Endothelial cell of umbilical vein (primary cell): ENCODE results near the gene ETV1. TPM values are rescaled to one million over a fixed set of nuclear protein-coding genes. Genes with fewer than 3 reads are reported as not detected.

ENCODE experiments used
- BruUV-seq: library from RNA; stranded (reverse); fragments of 400-500 nt; replicated peaks from 2 replicates; lab custom pipeline; 2021; lab: Mats Ljungman, UMichigan
- CTCF ChIA-PET: fragments of 300-600, 350-600 bp; sonication (Branson Sonifier 250); formaldehyde crosslinking; loops from one replicate; lab custom pipeline; 2021; ENCODE audit warnings: antibody characterized with exemption, inconsistent platforms; lab: Charles Lee
- POLR2A ChIA-PET: fragments of 300-600, 350-600 bp; sonication (Branson Sonifier 250); formaldehyde crosslinking; loops from one replicate; lab custom pipeline; 2021; ENCODE audit warnings: antibody characterized with exemption, inconsistent platforms; lab: Charles Lee
- DNase-seq: peaks from one replicate; pipeline ENCODE4 v3.0.0-alpha.2; 2011; ENCODE audit warnings: low read depth, low spot score
- FAIRE-seq: peaks from 2 replicates; lab custom pipeline; 2011; peaks lifted over from hg19 to GRCh38; lab: Jason Lieb, UNC
- H2AFZ ChIP-seq: 2 replicates; pipeline ENCODE4 v1.6.0; 2012; ENCODE audit warnings: low read depth, low read length, control low read depth, inconsistent platforms
- H3K27ac ChIP-seq: 2 replicates; pipeline ENCODE4 v1.5.1; 2011; ENCODE audit warnings: low read depth, mild to moderate bottlenecking, control low read depth, low read length, moderate library complexity; ENCODE audit not compliant: insufficient read depth
- H3K27me3 ChIP-seq, 2 experiments: 2 replicates each; pipeline versions ENCODE4 v1.6.0 to v1.6.1; 2011; ENCODE audit warnings: low read length in 2 of 2, mixed read lengths in 1 of 2; ENCODE audit not compliant: control insufficient read depth in 2 of 2, insufficient read depth in 2 of 2
- H3K36me3 ChIP-seq, 2 experiments: 2 replicates in 1 of 2; 3 replicates in 1 of 2; pipeline ENCODE4 v1.5.1; 2011; ENCODE audit warnings: low read length in 2 of 2, mild to moderate bottlenecking in 1 of 2, moderate library complexity in 1 of 2; ENCODE audit not compliant: control insufficient read depth in 2 of 2, insufficient read depth in 2 of 2; ENCODE audit errors: extremely low read depth in 1 of 2
- H3K4me1 ChIP-seq: 3 replicates; pipeline ENCODE4 v1.5.1; 2011; ENCODE audit warnings: mild to moderate bottlenecking, low read length; ENCODE audit not compliant: control insufficient read depth, insufficient read depth; ENCODE audit errors: extremely low read depth
- H3K4me2 ChIP-seq: 2 replicates; pipeline ENCODE4 v1.6.1; 2011; ENCODE audit warnings: low read length, control low read depth, mixed read lengths; ENCODE audit not compliant: insufficient read depth
- H3K4me3 ChIP-seq, 3 experiments: fragments of 200-600 bp in 1 of 3; sonication (generic), shearing (Covaris generic) in 1 of 3; replicated peaks in 1 of 3; 2 replicates each; pipeline ENCODE4 v1.5.1; 2011 to 2016; ENCODE audit warnings: control low read depth in 3 of 3, low read length in 3 of 3, mild to moderate bottlenecking in 2 of 3, inconsistent platforms in 1 of 3, low read depth in 1 of 3, moderate library complexity in 1 of 3; ENCODE audit not compliant: insufficient read depth in 1 of 3
- H3K79me2 ChIP-seq: 2 replicates; pipeline ENCODE4 v1.6.0; 2012; ENCODE audit warnings: low read length, inconsistent platforms; ENCODE audit not compliant: control insufficient read depth, insufficient read depth
- H3K9ac ChIP-seq: replicated peaks from 2 replicates; pipeline ENCODE3; 2011; ENCODE audit warnings: low read length, control low read depth; ENCODE audit not compliant: insufficient read depth; ENCODE audit errors: extremely low read depth
- H3K9me1 ChIP-seq: replicated peaks from 3 replicates; pipeline ENCODE4 v1.6.0; 2011; ENCODE audit warnings: mild to moderate bottlenecking, low read length; ENCODE audit not compliant: control insufficient read depth, insufficient read depth; ENCODE audit errors: extremely low read depth
- H3K9me3 ChIP-seq: replicated peaks from 2 replicates; pipeline ENCODE4 v1.5.1; 2012; ENCODE audit warnings: low read length, inconsistent platforms; ENCODE audit not compliant: control insufficient read depth, insufficient read depth
- H4K20me1 ChIP-seq: replicated peaks from 2 replicates; pipeline ENCODE3; 2011; ENCODE audit warnings: mild to moderate bottlenecking, low read length; ENCODE audit not compliant: control insufficient read depth, insufficient read depth; ENCODE audit errors: extremely low read depth
- EZH2 ChIP-seq: IDR thresholded peaks from 2 replicates; pipeline ENCODE4 v1.6.1; 2012; ENCODE audit warnings: borderline replicate concordance, low read depth, mild to moderate bottlenecking, moderate library complexity, low read length, inconsistent platforms; ENCODE audit not compliant: severe bottlenecking
- FOS ChIP-seq: IDR thresholded peaks from 2 replicates; pipeline ENCODE4 v1.6.1; 2011; ENCODE audit warnings: mild to moderate bottlenecking, low read length, moderate library complexity, borderline replicate concordance; ENCODE audit not compliant: insufficient read depth
- GATA2 ChIP-seq: IDR thresholded peaks from 2 replicates; pipeline ENCODE4 v1.7.0; 2011; ENCODE audit warnings: low read depth, mild to moderate bottlenecking, moderate library complexity, mixed read lengths, low read length; ENCODE audit not compliant: insufficient read length, insufficient read depth
- JUN ChIP-seq: IDR thresholded peaks from 2 replicates; pipeline ENCODE4 v1.6.1; 2011; ENCODE audit warnings: borderline replicate concordance, low read depth; ENCODE audit not compliant: insufficient read length, insufficient read depth
- MYC ChIP-seq: IDR thresholded peaks from one replicate; pipeline ENCODE4 v1.6.1; 2011; ENCODE audit warnings: mild to moderate bottlenecking, low read depth, low read length
- POLR2A ChIP-seq: IDR thresholded peaks from 2 replicates; pipeline ENCODE4 v1.6.1; 2012; ENCODE audit warnings: low read depth, mild to moderate bottlenecking, control low read depth, low read length
- POLR2AphosphoS5 ChIP-seq: IDR thresholded peaks from 2 replicates; pipeline ENCODE4 v1.6.1; 2012; ENCODE audit warnings: low read depth, mild to moderate bottlenecking, control low read depth, low read length, moderate library complexity; ENCODE audit not compliant: insufficient read depth
- dilution Hi-C: fragments of 300-500 bp; cut with MboI; formaldehyde crosslinking; loops from one replicate; pipeline ENCODE4 v1.15.0; 2019; ENCODE audit warnings: low sequenced_read_pairs; ENCODE audit not compliant: extremely low pct_ligation_motif_present
- intact Hi-C: fragments of 100-400 bp; cut with micrococcal nuclease; formaldehyde crosslinking; loops from one replicate; pipeline ENCODE4 v1.10.0; 2022
- polyA plus RNA-seq, 4 experiments: library from polyadenylated mRNA; depleted of rRNA in 3 of 4; stranded (reverse) in 3 of 4; unstranded in 1 of 4; fragments of >200 nt; gene quantifications; 2 replicates each; pipeline versions ENCODE4 v1.2.1 to v1.2.3, GENCODE V29; 2011 to 2012; ENCODE audit warnings: missing spikeins in 1 of 4
- total RNA-seq: library from RNA; stranded (reverse); gene quantifications from 2 replicates; pipeline ENCODE4 v1.2.3, GENCODE V29; 2021
- TF ChIP-seq, protein P1 (sequence below): IDR thresholded peaks from 2 replicates; pipeline ENCODE4 v1.6.1; 2011; ENCODE audit not compliant: insufficient read depth, insufficient read length
- TF ChIP-seq, protein P2 (sequence below), 2 donors: IDR thresholded peaks; 1 replicate in 1 of 2; 2 replicates in 1 of 2; pipeline ENCODE4 v1.5.1; 2011; ENCODE audit warnings: low read length in 2 of 2, mild to moderate bottlenecking in 2 of 2, moderate library complexity in 2 of 2, control low read depth in 1 of 2, inconsistent platforms in 1 of 2, low read depth in 1 of 2; ENCODE audit not compliant: insufficient read depth in 1 of 2; ENCODE audit errors: extremely low read depth in 1 of 2

The ETV1 gene
- total and polyA plus RNA-seq, 2 donors (not counting 3 experiments of a cell fraction or from before 2014, with no cell fraction given), result 8.4 to 16.6 TPM

DNA sequence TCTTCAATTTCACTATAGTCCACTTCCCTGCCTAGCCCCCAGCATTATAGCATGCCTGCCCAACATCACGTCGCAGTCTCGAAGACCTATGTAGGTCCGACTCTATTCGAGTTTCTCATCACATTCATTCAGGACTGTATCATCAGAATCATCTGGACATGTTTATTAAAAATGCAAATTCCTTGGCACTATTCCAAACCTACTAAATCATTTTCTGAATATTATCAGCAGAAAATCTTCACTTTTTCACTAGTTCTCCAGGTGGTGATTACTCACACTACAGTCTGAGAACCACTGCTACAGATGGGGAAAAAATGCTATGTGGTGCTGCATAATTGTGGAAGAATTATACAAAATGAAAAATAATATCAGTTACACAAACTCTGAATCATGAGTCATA, 29.3 kb upstream of the ETV1 start:
- no peaks in the 10 kb centered on the region for H3K36me3 ChIP-seq
- dilution Hi-C loops, result no loop called here
- POLR2A ChIA-PET, result no interaction called here

More for the DNA sequence above, 29.3 kb upstream of the ETV1 start:
- H3K9me1 ChIP-seq, result no peaks in the 10 kb centered on the region
- DNase-seq (no peak), FAIRE-seq (no peak)
- H3K4me1 ChIP-seq, result no peaks in the 10 kb centered on the region
- BruUV-seq, result no TSS peak
- CTCF ChIA-PET, result no interaction called here
- intact Hi-C loops, result no loop called here
- no peaks in the 10 kb centered on the region for H4K20me1 ChIP-seq
- no peaks in the 10 kb centered on the region for H3K9me3 ChIP-seq
- H3K27ac ChIP-seq, result no peak overlapping the region
- no peak overlapping the region for H3K4me3 ChIP-seq
- no peaks in the 10 kb centered on the region for H3K27me3 ChIP-seq
- no peak overlapping the region for H3K4me2 ChIP-seq
- no peak overlapping the region for H3K9ac ChIP-seq
- H3K79me2 ChIP-seq, result no peaks in the 10 kb centered on the region
- H2AFZ ChIP-seq, result no peak overlapping the region
- TF ChIP-seq FOS, result no peak
- no peak for TF ChIP-seq EZH2
- TF ChIP-seq, protein P1, sequence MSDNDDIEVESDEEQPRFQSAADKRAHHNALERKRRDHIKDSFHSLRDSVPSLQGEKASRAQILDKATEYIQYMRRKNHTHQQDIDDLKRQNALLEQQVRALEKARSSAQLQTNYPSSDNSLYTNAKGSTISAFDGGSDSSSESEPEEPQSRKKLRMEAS, result no peak
- no peak for TF ChIP-seq MYC
- TF ChIP-seq POLR2AphosphoS5, result no peak
- TF ChIP-seq, protein P2, sequence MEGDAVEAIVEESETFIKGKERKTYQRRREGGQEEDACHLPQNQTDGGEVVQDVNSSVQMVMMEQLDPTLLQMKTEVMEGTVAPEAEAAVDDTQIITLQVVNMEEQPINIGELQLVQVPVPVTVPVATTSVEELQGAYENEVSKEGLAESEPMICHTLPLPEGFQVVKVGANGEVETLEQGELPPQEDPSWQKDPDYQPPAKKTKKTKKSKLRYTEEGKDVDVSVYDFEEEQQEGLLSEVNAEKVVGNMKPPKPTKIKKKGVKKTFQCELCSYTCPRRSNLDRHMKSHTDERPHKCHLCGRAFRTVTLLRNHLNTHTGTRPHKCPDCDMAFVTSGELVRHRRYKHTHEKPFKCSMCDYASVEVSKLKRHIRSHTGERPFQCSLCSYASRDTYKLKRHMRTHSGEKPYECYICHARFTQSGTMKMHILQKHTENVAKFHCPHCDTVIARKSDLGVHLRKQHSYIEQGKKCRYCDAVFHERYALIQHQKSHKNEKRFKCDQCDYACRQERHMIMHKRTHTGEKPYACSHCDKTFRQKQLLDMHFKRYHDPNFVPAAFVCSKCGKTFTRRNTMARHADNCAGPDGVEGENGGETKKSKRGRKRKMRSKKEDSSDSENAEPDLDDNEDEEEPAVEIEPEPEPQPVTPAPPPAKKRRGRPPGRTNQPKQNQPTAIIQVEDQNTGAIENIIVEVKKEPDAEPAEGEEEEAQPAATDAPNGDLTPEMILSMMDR (IDR thresholded peaks at IDR 0.05; ENCODE audit: extremely low read depth in 1 of 2, insufficient read depth in 1 of 2, low read depth in 1 of 2, low read length in 2 of 2), result no peak
- no peak for TF ChIP-seq JUN
- no peak for TF ChIP-seq GATA2
- no peak for TF ChIP-seq POLR2A
